GM12801 (cell line): Measurements from ENCODE around the gene ATP8B4.

Source experiments
- TF ChIP-seq, protein P1 (sequence below): IDR thresholded peaks from one replicate; pipeline ENCODE4 v1.5.1; 2011; ENCODE audit warnings: control low read depth; ENCODE audit not compliant: insufficient read length; ENCODE audit errors: extremely low read depth

The ATP8B4 gene

GRCh38 chr15:49823987-49824774 lies 294.9 kb downstream of the ATP8B4 start:
- TF ChIP-seq, protein P1, sequence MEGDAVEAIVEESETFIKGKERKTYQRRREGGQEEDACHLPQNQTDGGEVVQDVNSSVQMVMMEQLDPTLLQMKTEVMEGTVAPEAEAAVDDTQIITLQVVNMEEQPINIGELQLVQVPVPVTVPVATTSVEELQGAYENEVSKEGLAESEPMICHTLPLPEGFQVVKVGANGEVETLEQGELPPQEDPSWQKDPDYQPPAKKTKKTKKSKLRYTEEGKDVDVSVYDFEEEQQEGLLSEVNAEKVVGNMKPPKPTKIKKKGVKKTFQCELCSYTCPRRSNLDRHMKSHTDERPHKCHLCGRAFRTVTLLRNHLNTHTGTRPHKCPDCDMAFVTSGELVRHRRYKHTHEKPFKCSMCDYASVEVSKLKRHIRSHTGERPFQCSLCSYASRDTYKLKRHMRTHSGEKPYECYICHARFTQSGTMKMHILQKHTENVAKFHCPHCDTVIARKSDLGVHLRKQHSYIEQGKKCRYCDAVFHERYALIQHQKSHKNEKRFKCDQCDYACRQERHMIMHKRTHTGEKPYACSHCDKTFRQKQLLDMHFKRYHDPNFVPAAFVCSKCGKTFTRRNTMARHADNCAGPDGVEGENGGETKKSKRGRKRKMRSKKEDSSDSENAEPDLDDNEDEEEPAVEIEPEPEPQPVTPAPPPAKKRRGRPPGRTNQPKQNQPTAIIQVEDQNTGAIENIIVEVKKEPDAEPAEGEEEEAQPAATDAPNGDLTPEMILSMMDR, result no peak

DNA sequence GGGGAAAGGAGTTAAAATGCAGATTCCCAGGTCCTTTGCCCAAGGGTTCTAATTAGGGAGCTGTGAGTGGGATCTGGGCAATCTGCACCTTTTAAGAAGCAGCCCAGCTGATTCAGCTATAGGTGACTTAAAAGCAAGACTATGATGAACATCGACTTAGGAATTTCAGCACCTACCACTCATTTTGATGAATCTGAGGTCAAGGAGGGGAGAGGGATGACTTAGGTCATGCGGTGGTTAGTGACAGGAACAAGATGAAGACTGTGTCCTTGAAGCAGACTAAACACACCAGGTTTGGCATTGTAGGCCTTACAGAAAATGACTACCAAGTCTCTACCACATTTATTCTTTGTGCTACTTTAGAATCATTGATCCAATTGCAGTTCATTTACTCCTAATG lies 301.9 kb downstream of the ATP8B4 start:
- TF ChIP-seq, protein P1, result no peak

DNA sequence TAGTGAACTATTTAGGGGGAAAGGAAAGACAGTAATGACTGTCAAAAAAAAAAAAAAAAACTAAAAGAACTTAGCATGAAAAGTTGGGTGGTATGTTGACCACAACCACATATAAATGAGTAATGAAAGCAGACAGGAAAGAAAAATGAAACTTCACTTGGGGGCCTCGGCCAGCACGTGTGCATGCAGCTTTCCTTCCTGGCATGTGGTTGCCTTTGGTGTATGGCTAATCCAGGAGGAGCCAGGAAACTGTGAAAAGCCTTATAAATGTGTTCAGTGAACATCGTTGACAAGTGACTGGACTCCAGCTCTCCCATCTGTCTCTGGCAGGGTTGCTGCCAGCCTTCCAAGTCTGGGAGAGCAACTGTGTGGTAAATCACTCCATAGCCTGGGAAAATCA lies 303.1 kb downstream of the ATP8B4 start:
- TF ChIP-seq, protein P1, result no peak

GRCh38 chr15:49815526-49815925 lies 303.5 kb downstream of the ATP8B4 start:
- TF ChIP-seq, protein P1, result no peak

DNA sequence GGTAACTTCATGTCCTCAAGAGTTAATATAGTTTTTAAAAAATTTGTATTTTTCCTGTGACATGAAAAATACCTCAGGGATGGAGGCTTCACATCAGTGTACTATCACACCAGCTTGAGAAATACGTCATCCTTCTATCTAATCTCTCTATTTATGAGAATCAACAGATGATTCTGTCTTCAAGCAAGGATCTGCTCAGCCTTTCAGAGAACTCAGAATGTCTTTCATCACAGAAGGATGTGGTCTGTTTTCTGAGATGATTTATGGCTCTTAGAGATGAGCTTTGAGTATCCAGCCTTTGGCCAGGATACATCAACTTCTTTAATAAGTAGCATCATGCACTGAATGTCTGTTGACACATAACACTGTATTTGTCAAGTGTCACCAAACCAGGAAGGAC lies 304.3 kb downstream of the ATP8B4 start:
- TF ChIP-seq, protein P1, result no peak

- TF ChIP-seq, protein P1, result no peak
These were observed 305.4 kb downstream of the ATP8B4 start for GRCh38 chr15:49813625-49814024.

DNA sequence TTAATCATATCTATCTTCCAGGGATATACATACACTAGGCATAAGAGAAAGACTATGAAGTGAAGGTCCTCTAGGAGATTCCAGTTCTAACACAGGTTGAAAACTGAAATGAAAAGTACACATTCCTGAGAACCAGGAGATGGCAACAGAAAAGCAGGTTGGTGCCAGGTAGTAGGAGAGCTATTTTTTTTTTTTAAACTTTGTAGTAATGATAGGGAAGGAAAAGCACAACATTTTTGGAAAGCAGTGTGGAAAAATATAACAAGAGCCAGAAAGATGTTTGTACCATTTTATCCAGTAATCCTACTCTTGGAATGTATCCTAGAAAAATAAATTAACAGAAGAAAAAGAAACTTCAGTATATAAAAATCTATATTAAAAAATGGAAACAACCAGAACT lies 308.3 kb downstream of the ATP8B4 start:
- TF ChIP-seq, protein P1, result no peak
